HEK293T (cell line): Measurements from ENCODE around the gene TBP.

Experiments used
- BHLHE40 ChIP-seq: fragments of 450-650 bp; IDR thresholded peaks from 2 replicates; pipeline ENCODE4 v1.6.1; 2016; ENCODE audit warnings: mild to moderate bottlenecking, moderate library complexity, borderline replicate concordance
- ELF4 ChIP-seq: fragments of 450-650 bp; IDR thresholded peaks from 2 replicates; pipeline ENCODE4 v1.6.1; 2017; ENCODE audit warnings: antibody characterized with exemption
- FOXM1 ChIP-seq: fragments of 450-650 bp; IDR thresholded peaks from 2 replicates; pipeline ENCODE4 v1.6.1; 2017; ENCODE audit warnings: mild to moderate bottlenecking, borderline replicate concordance
- NFRKB ChIP-seq: fragments of 450-650 bp; IDR thresholded peaks from 2 replicates; pipeline ENCODE4 v1.6.1; 2016; ENCODE audit warnings: mild to moderate bottlenecking, moderate library complexity
- SP1 ChIP-seq: fragments of 450-650 bp; IDR thresholded peaks from 2 replicates; pipeline ENCODE4 v1.6.1; 2017
- SUZ12 ChIP-seq: fragments of 450-650 bp; IDR thresholded peaks from 2 replicates; pipeline ENCODE4 v1.6.1; 2016; ENCODE audit warnings: mild to moderate bottlenecking
- TARDBP ChIP-seq: fragments of 450-650 bp; IDR thresholded peaks from 2 replicates; pipeline ENCODE4 v1.6.1; 2016

GRCh38 chr6:170554796-170555137 lies 598 bp downstream of the TBP start:
- TF ChIP-seq TARDBP (no peak), SP1 (no peak), ELF4 (no peak), NFRKB (no peak), SUZ12 (no peak), BHLHE40 (no peak), FOXM1 (no peak)
